ENCODE measurements around the gene IMP4. TPM values are rescaled to one million over a fixed set of nuclear protein-coding genes. Genes with fewer than 3 reads are reported as not detected.

Gene IMP4
- total and polyA plus RNA-seq, 2 donors (not counting 1 experiment from before 2014, with no cell fraction given): 102 to 164 TPM

GRCh38 chr2:130389783-130390182 lies 47.1 kb downstream of the IMP4 start:
- intact Hi-C loops (cut with micrococcal nuclease): loop anchor here (5.0 kb wide), 1 partner anchor 32 kb away; the partner anchor contains the start of gene PTPN18
- TF ChIP-seq, protein P1, sequence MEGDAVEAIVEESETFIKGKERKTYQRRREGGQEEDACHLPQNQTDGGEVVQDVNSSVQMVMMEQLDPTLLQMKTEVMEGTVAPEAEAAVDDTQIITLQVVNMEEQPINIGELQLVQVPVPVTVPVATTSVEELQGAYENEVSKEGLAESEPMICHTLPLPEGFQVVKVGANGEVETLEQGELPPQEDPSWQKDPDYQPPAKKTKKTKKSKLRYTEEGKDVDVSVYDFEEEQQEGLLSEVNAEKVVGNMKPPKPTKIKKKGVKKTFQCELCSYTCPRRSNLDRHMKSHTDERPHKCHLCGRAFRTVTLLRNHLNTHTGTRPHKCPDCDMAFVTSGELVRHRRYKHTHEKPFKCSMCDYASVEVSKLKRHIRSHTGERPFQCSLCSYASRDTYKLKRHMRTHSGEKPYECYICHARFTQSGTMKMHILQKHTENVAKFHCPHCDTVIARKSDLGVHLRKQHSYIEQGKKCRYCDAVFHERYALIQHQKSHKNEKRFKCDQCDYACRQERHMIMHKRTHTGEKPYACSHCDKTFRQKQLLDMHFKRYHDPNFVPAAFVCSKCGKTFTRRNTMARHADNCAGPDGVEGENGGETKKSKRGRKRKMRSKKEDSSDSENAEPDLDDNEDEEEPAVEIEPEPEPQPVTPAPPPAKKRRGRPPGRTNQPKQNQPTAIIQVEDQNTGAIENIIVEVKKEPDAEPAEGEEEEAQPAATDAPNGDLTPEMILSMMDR (IDR thresholded peaks at IDR 0.05): no peak
- TF ChIP-seq EZH2 (IDR thresholded peaks at IDR 0.05; ENCODE audit: borderline replicate concordance, insufficient read depth, low read depth, low read length, poor library complexity, severe bottlenecking): no peak
- no peak overlapping the region for H2AFZ ChIP-seq (ENCODE audit: insufficient read depth, low read depth, low read length, poor library complexity, severe bottlenecking)
- ATAC-seq (ENCODE audit: low read depth) (no peak), DNase-seq (no peak)
- Mint-ChIP-seq H3K27ac (peak overlapping the region; percentile 95), H3K4me1 (peaks cover 64% of the 10 kb centered on the region), H3K27me3 (no peaks in the 10 kb centered on the region), H3K9me3 (ENCODE audit: insufficient read depth) (no peaks in the 10 kb centered on the region), H3K4me3 (peak overlapping the region; percentile 94)
- no peaks in the 10 kb centered on the region for H3K79me2 ChIP-seq (ENCODE audit: control insufficient read depth, insufficient read depth, low read length)
- ChIA-PET POLR2A (interaction anchor here (0.7 to 1.3 kb wide), 2 partner anchors 17 to 47 kb away, joined by 3 to 7 read pairs; partner anchors contain the start of gene IMP4), CTCF (interaction anchor here (1.4 to 1.8 kb wide), 3 partner anchors 12 to 47 kb away, joined by 5 to 12 read pairs (median 9); partner anchors contain the start of gene IMP4)
- WGBS (ENCODE audit: insufficient coverage): no CpG with 5 or more reads among the region's 3 CpGs
- peak overlapping the region in 1 of 2 donors; percentile 34 for H3K27ac ChIP-seq (ENCODE audit: low read length in 2 of 2)
- no peaks in the 10 kb centered on the region for H3K36me3 ChIP-seq (replicated peaks in 1 of 2; ENCODE audit: control extremely low read depth in 1 of 2, control insufficient read depth in 1 of 2, extremely low read depth in 1 of 2, insufficient read depth in 2 of 2, low read length in 1 of 2)
- no peak overlapping the region for H3K9ac ChIP-seq (ENCODE audit: low read length)
- peaks cover 37 to 69% of the 10 kb centered on the region in 2 donors for H3K4me1 ChIP-seq (ENCODE audit: control insufficient read depth in 2 of 2, insufficient read depth in 2 of 2, low read length in 2 of 2)
- no peaks in the 10 kb centered on the region for H3K27me3 ChIP-seq (replicated peaks in 1 of 4; ENCODE audit: control extremely low read depth in 1 of 4, control insufficient read depth in 3 of 4, insufficient read depth in 4 of 4, low read length in 3 of 4)
- H3K4me3 ChIP-seq (ENCODE audit: control extremely low read depth in 1 of 5, extremely low read depth in 1 of 5, insufficient read depth in 1 of 5, low read depth in 2 of 5, low read length in 4 of 5): no peak overlapping the region
- peak overlapping the region; percentile 89 for H3K4me2 ChIP-seq (replicated peaks; ENCODE audit: low read depth, low read length, poor library complexity, severe bottlenecking)
- no peaks in the 10 kb centered on the region for H4K20me1 ChIP-seq (ENCODE audit: control insufficient read depth, insufficient read depth, low read length, poor library complexity, severe bottlenecking)
- H3K9me3 ChIP-seq (ENCODE audit: control extremely low read depth in 1 of 3, control insufficient read depth in 2 of 3, insufficient read depth in 1 of 3, low read length in 2 of 3): peaks cover 0 to 5% (median 0%) of the 10 kb centered on the region in 3 donors

DNA sequence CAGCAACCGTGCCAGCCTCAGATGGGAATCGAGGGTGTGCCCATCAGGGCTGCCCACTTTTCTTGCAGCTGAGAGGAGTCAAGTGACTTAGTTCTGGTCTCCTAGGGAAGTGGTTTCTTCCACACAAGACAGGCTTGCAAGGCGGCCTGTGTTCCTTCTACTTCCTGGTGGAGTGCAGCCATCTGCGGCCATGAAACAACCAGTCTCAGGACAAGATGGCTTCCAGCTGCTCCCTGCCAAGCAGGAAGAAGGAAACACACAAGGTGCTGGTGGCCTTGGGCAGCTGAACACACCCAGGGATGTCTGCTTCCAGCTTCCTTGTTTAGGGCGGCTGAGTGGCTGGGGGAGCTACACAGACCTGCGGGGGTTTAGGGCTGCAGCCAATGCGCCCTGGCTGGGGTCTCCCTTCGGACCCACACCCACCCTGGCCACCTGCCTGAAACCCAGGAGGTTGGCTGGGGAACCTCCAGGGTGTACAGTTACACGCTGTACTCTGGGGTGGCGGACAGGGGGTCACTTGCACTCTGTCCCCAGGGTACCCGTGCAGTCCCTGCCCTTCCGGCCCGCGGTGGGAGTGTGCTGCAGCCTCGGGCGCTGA lies 47.9 kb downstream of the IMP4 start:
- H2AFZ ChIP-seq (ENCODE audit: insufficient read depth, low read depth, low read length, poor library complexity, severe bottlenecking): peak overlapping the region; percentile 83
- no peaks in the 10 kb centered on the region for H3K9me3 Mint-ChIP-seq (ENCODE audit: insufficient read depth)
- intact Hi-C loops (cut with micrococcal nuclease): loop anchor here (1.0 to 5.0 kb wide), 2 partner anchors 18 to 33 kb away; partner anchors contain the start of gene PTPN18
- H3K27ac Mint-ChIP-seq: peak overlapping the region; percentile 95
- H3K27ac ChIP-seq (ENCODE audit: low read length in 2 of 2): peak overlapping the region; percentile 14 to 21
- H3K4me3 Mint-ChIP-seq: peak overlapping the region; percentile 94
- H3K9me3 ChIP-seq (ENCODE audit: control extremely low read depth in 1 of 3, control insufficient read depth in 2 of 3, insufficient read depth in 1 of 3, low read length in 2 of 3): peaks cover 0 to 5% (median 0%) of the 10 kb centered on the region in 3 donors
- POLR2A ChIA-PET: interaction anchor here (0.7 to 1.3 kb wide), 3 partner anchors 14 to 48 kb away, joined by 3 to 7 read pairs (median 3); partner anchors contain the start of gene IMP4
- peak overlapping the region; percentile 89 for H3K4me2 ChIP-seq (replicated peaks; ENCODE audit: low read depth, low read length, poor library complexity, severe bottlenecking)
- H3K9ac ChIP-seq (ENCODE audit: low read length): peak overlapping the region; percentile 76
- H3K36me3 ChIP-seq (replicated peaks in 1 of 2; ENCODE audit: control extremely low read depth in 1 of 2, control insufficient read depth in 1 of 2, extremely low read depth in 1 of 2, insufficient read depth in 2 of 2, low read length in 1 of 2): no peaks in the 10 kb centered on the region
- peak; percentile 43 for DNase-seq
- 52% methylated on average over 16 of the region's 16 CpGs for WGBS (ENCODE audit: insufficient coverage)
- TF ChIP-seq, protein P1 (IDR thresholded peaks at IDR 0.05): no peak
- no peak for TF ChIP-seq EZH2 (IDR thresholded peaks at IDR 0.05; ENCODE audit: borderline replicate concordance, insufficient read depth, low read depth, low read length, poor library complexity, severe bottlenecking)
- no peaks in the 10 kb centered on the region for H3K27me3 Mint-ChIP-seq
- CTCF ChIA-PET: interaction anchor here (0.7 to 1.8 kb wide), 4 partner anchors 13 to 47 kb away, joined by 3 to 12 read pairs (median 4); partner anchors contain the start of gene IMP4
- no peaks in the 10 kb centered on the region for H3K27me3 ChIP-seq (replicated peaks in 1 of 4; ENCODE audit: control extremely low read depth in 1 of 4, control insufficient read depth in 3 of 4, insufficient read depth in 4 of 4, low read length in 3 of 4)
- H3K79me2 ChIP-seq (ENCODE audit: control insufficient read depth, insufficient read depth, low read length): no peaks in the 10 kb centered on the region
- peaks cover 33 to 61% of the 10 kb centered on the region in 2 donors for H3K4me1 ChIP-seq (ENCODE audit: control insufficient read depth in 2 of 2, insufficient read depth in 2 of 2, low read length in 2 of 2)
- no peaks in the 10 kb centered on the region for H4K20me1 ChIP-seq (ENCODE audit: control insufficient read depth, insufficient read depth, low read length, poor library complexity, severe bottlenecking)
- peak; percentile 11 for ATAC-seq (ENCODE audit: low read depth)
- H3K4me3 ChIP-seq (ENCODE audit: control extremely low read depth in 1 of 5, extremely low read depth in 1 of 5, insufficient read depth in 1 of 5, low read depth in 2 of 5, low read length in 4 of 5): peak overlapping the region in 4 of 5 experiments; percentile 61 to 72 (median 64)
- peaks cover 59% of the 10 kb centered on the region for H3K4me1 Mint-ChIP-seq

Data from B cell (primary cell).